Loucy (cell line): ENCODE measurements around the gene RAPGEF1.
A peak's percentile ranks its signal among the peaks of the same experiment; 100 is the strongest.
"Not testable (repeated sequence)": the region's sequence is repeated elsewhere in the genome, so short reads cannot be mapped to it uniquely, and the experiment has no call there.

ENCODE experiments used
- H2AFZ ChIP-seq: fragments of 200-600 bp; sonication (generic); 2 replicates; pipeline ENCODE4 v1.6.0; 2016; ENCODE audit warnings: antibody characterized with exemption, mild to moderate bottlenecking, low read length, moderate library complexity
- H3F3A ChIP-seq: fragments of 200-600 bp; 2 replicates; pipeline ENCODE4 v1.6.0; 2016; ENCODE audit warnings: antibody characterized with exemption, low read depth, mild to moderate bottlenecking
- H3K27me3 ChIP-seq: fragments of 200-600 bp; sonication (generic); 2 replicates; pipeline ENCODE4 v1.6.1; 2014; ENCODE audit warnings: low read length, mild to moderate bottlenecking; ENCODE audit not compliant: insufficient read depth, poor library complexity, severe bottlenecking
- H3K36me3 ChIP-seq: fragments of 200-600 bp; sonication (generic); 2 replicates; pipeline ENCODE4 v1.6.1; 2016; ENCODE audit warnings: low read length; ENCODE audit not compliant: insufficient read depth
- H3K4me1 ChIP-seq: fragments of 200-600 bp; sonication (generic); 2 replicates; pipeline ENCODE4 v1.5.1; 2014; ENCODE audit warnings: low read length, mild to moderate bottlenecking; ENCODE audit not compliant: insufficient read depth, poor library complexity, severe bottlenecking
- H3K4me2 ChIP-seq: fragments of 200-600 bp; sonication (generic); 2 replicates; pipeline ENCODE4 v1.6.0; 2014; ENCODE audit warnings: antibody characterized with exemption, low read length, low read depth, mild to moderate bottlenecking; ENCODE audit not compliant: poor library complexity, severe bottlenecking
- H3K4me3 ChIP-seq: fragments of 200-600 bp; sonication (generic); 2 replicates; pipeline ENCODE4 v1.5.1; 2014; ENCODE audit warnings: low read length, mild to moderate bottlenecking, mixed read lengths; ENCODE audit not compliant: poor library complexity, severe bottlenecking
- H3K79me2 ChIP-seq: fragments of 200-600 bp; sonication (generic); 2 replicates; pipeline ENCODE4 v1.6.1; 2014; ENCODE audit warnings: low read length; ENCODE audit not compliant: insufficient read depth
- H3K9ac ChIP-seq: fragments of 200-600 bp; sonication (generic); 2 replicates; pipeline ENCODE4 v1.6.0; 2014; ENCODE audit warnings: mild to moderate bottlenecking, low read depth, low read length, moderate library complexity; ENCODE audit not compliant: poor library complexity, severe bottlenecking
- H3K9me2 ChIP-seq: fragments of 200-600 bp; sonication (generic); replicated peaks from 2 replicates; pipeline ENCODE4 v1.6.1; 2016; ENCODE audit warnings: low read depth, low read length, mixed read lengths
- H3K9me3 ChIP-seq: fragments of 200-600 bp; sonication (generic); 2 replicates; pipeline ENCODE4 v1.6.1; 2014; ENCODE audit warnings: mild to moderate bottlenecking, antibody characterized with exemption, low read length, low read depth; ENCODE audit not compliant: insufficient read depth
- H4K20me1 ChIP-seq: fragments of 200-600 bp; sonication (generic); 2 replicates; pipeline ENCODE4 v1.6.0; 2014; ENCODE audit warnings: antibody characterized with exemption, low read length, mild to moderate bottlenecking; ENCODE audit not compliant: insufficient read depth, poor library complexity, severe bottlenecking
- EZH2phosphoT487 ChIP-seq: fragments of 200-600 bp; IDR thresholded peaks from 2 replicates; pipeline ENCODE4 v1.6.1; 2018; ENCODE audit warnings: antibody characterized with exemption, mild to moderate bottlenecking, moderate library complexity, borderline replicate concordance
- TF ChIP-seq, protein P1 (sequence below): fragments of 200-600 bp; sonication (generic); conservative IDR thresholded peaks from 2 replicates; pipeline ENCODE4 v1.5.1; 2014; ENCODE audit warnings: mild to moderate bottlenecking, antibody characterized with exemption, low read length

RAPGEF1 gene

GRCh38 chr9:131688377-131688776, 51.5 kb downstream of the RAPGEF1 start:
- Histone ChIP-seq H3K79me2 (peaks cover 78% of the 10 kb centered on the region), H3K27me3 (no peaks in the 10 kb centered on the region), H3K9me3 (no peaks in the 10 kb centered on the region), H3K9ac (no peak overlapping the region), H3K4me3 (no peak overlapping the region), H3K4me2 (no peak overlapping the region), H3K36me3 (no peaks in the 10 kb centered on the region), H3F3A (no peaks in the 10 kb centered on the region), H2AFZ (no peak overlapping the region), H3K9me2 (no peaks in the 10 kb centered on the region), H4K20me1 (peaks cover 25% of the 10 kb centered on the region), H3K4me1 (peaks cover 32% of the 10 kb centered on the region)
- TF ChIP-seq, protein P1, sequence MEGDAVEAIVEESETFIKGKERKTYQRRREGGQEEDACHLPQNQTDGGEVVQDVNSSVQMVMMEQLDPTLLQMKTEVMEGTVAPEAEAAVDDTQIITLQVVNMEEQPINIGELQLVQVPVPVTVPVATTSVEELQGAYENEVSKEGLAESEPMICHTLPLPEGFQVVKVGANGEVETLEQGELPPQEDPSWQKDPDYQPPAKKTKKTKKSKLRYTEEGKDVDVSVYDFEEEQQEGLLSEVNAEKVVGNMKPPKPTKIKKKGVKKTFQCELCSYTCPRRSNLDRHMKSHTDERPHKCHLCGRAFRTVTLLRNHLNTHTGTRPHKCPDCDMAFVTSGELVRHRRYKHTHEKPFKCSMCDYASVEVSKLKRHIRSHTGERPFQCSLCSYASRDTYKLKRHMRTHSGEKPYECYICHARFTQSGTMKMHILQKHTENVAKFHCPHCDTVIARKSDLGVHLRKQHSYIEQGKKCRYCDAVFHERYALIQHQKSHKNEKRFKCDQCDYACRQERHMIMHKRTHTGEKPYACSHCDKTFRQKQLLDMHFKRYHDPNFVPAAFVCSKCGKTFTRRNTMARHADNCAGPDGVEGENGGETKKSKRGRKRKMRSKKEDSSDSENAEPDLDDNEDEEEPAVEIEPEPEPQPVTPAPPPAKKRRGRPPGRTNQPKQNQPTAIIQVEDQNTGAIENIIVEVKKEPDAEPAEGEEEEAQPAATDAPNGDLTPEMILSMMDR: no peak
- TF ChIP-seq EZH2phosphoT487: no peak

DNA sequence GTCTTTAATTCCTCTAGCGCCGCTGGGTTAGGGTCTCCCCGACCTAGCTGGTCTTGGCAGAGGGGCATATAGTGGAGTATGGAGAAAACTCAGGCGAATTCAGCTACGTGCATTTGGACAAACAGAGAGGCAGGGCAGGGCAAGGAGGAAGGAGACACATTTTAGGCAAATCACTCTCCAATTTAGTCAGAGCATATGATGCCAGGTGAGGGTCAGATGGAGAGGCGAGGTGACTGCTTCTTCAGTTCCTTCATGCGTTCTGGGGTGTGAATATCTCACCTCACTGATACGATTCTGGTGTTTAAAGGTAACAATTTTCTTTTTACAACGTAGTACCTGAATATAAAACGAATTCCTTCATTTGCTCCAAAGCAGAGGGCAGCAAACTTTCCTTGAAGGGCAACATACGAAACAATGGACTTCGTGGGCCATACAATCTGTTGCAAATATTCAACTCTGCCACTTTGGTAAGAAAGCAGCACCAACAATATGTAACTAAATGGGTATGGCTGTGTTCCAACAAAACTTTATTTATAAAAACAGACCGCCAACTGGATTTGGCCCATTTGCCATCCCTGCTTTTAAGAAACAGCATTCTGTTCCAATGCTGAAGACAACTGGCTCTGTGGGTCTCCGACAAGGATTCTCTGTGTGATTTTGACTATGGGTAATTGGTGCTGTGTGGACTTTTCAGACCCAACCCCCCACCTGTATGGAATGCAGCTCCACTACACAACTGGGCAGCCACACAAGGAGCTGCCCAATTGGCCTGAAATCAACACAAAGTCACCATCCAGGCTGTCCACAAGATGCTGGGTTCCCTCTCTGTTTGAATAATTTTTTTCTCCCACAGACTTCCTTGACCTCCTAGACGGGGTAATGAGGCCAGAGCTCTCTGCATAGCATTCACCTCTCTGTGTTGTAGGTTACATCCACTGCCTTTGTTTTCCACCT, 53.8 kb downstream of the RAPGEF1 start:
- no peak overlapping the region for H3K9ac ChIP-seq
- no peaks in the 10 kb centered on the region for H3K9me3 ChIP-seq
- H3K4me1 ChIP-seq: peaks cover 15% of the 10 kb centered on the region
- H3K4me3 ChIP-seq: no peak overlapping the region
- no peak overlapping the region for H3K4me2 ChIP-seq
- H2AFZ ChIP-seq: no peak overlapping the region
- H3K36me3 ChIP-seq: no peaks in the 10 kb centered on the region
- H3K27me3 ChIP-seq: no peaks in the 10 kb centered on the region
- no peaks in the 10 kb centered on the region for H3F3A ChIP-seq
- H3K9me2 ChIP-seq: no peaks in the 10 kb centered on the region
- TF ChIP-seq EZH2phosphoT487: no peak
- TF ChIP-seq, protein P1: no peak
- peaks cover 59% of the 10 kb centered on the region for H3K79me2 ChIP-seq
- H4K20me1 ChIP-seq: peaks cover 4% of the 10 kb centered on the region

- H3K4me3 ChIP-seq, H3F3A ChIP-seq, H3K4me2 ChIP-seq, H3K36me3 ChIP-seq, H3K9me2 ChIP-seq, H3K27me3 ChIP-seq, H3K9me3 ChIP-seq, H2AFZ ChIP-seq, H3K9ac ChIP-seq: not testable (repeated sequence)
- peaks cover 14% of the 10 kb centered on the region for H4K20me1 ChIP-seq
- peaks cover 58% of the 10 kb centered on the region; the same call in 1 of the 2 replicates for H3K79me2 ChIP-seq
- H3K4me1 ChIP-seq: peaks cover 25% of the 10 kb centered on the region
These were observed 56.8 kb downstream of the RAPGEF1 start for GRCh38 chr9:131683094-131683493.

- Histone ChIP-seq H3K4me3 (no peak overlapping the region), H3K4me1 (peaks cover 33% of the 10 kb centered on the region), H3K79me2 (peaks cover 58% of the 10 kb centered on the region; the same call in 1 of the 2 replicates), H4K20me1 (peaks cover 18% of the 10 kb centered on the region), H3K36me3 (no peaks in the 10 kb centered on the region), H3K27me3 (no peaks in the 10 kb centered on the region), H3K9me2 (no peaks in the 10 kb centered on the region), H2AFZ (no peak overlapping the region), H3K4me2 (peak overlapping the region; percentile 47), H3F3A (no peaks in the 10 kb centered on the region), H3K9ac (no peak overlapping the region), H3K9me3 (no peaks in the 10 kb centered on the region)
- TF ChIP-seq, protein P1: no peak
- TF ChIP-seq EZH2phosphoT487: no peak
These were observed 57.6 kb downstream of the RAPGEF1 start for GRCh38 chr9:131682261-131682660.

- not testable (repeated sequence) for H2AFZ ChIP-seq, H3K4me3 ChIP-seq, H3K36me3 ChIP-seq, H3K27me3 ChIP-seq, H3F3A ChIP-seq, H3K9me3 ChIP-seq, H3K9ac ChIP-seq, H3K9me2 ChIP-seq
- Histone ChIP-seq H3K79me2 (peaks cover 58% of the 10 kb centered on the region; the same call in 1 of the 2 replicates), H3K4me1 (peaks cover 37% of the 10 kb centered on the region), H3K4me2 (peak overlapping the region; percentile 47), H4K20me1 (peaks cover 16% of the 10 kb centered on the region)
These were observed 58.0 kb downstream of the RAPGEF1 start for GRCh38 chr9:131681826-131682225.
